ENCODE data around the gene KIF14. TPM values are rescaled to one million over a fixed set of nuclear protein-coding genes. Genes with fewer than 3 reads are reported as not detected.
A peak's percentile ranks its signal among the peaks of the same experiment; 100 is the strongest.

Gene KIF14
- total and polyA plus RNA-seq, 2 of the 8 experiments (the other 6 are each of a cell fraction or from before 2014, with no cell fraction given): 2.6 to 23.3 TPM

DNA sequence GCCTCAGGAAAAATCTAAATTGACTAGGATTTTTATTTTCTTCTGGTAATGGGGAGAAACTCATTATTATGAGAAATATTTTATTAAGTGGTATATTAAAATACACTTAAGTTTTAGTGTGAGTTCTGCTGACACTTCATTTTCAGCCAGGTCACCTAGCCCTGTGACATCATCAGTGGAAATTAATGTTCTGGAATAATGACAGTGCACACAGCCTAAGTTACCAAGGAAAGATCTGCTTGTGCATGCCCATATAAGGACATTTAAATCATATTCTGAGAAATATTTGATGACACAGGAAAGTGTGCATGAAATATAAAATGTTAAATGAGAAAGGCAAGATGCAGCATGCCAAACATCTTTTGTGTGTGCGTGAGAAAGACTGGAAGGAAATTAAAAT, 102.0 kb downstream of the KIF14 start:
- H3K79me2 ChIP-seq (ENCODE audit: control insufficient read depth in 1 of 2, insufficient read depth in 2 of 2, low read length in 2 of 2): no peaks in the 10 kb centered on the region
- no peak overlapping the region for H3K27ac ChIP-seq (ENCODE audit: low read depth, low read length)
- no peak overlapping the region for H3K56ac ChIP-seq (replicated peaks; ENCODE audit: insufficient read length, low read depth, low read length)
- H3K14ac ChIP-seq (ENCODE audit: insufficient read length): no peak overlapping the region
- H2AFZ ChIP-seq (ENCODE audit: low read length): no peak overlapping the region
- TF ChIP-seq SRF (IDR thresholded peaks at IDR 0.05; ENCODE audit: low read depth, low read length) (0 out of 2 replicates have a peak, but pooled peaks have one; percentile 25), RNF2 (IDR thresholded peaks at IDR 0.05; ENCODE audit: borderline replicate concordance, low read depth, low read length, missing control alignments, poor library complexity, severe bottlenecking) (no peak)
- H4K5ac ChIP-seq (ENCODE audit: insufficient read length, low read depth, low read length): no peak overlapping the region
- H3K4me1 ChIP-seq (replicated peaks in 1 of 4; ENCODE audit: control insufficient read depth in 3 of 4, insufficient read depth in 4 of 4, low read length in 3 of 4): no peaks in the 10 kb centered on the region
- no peak overlapping the region for H2BK5ac ChIP-seq (ENCODE audit: low read depth, low read length)
- no peaks in the 10 kb centered on the region; a peak in 1 of 8 replicates for H3K36me3 ChIP-seq (ENCODE audit: control insufficient read depth in 2 of 4, insufficient read depth in 4 of 4, low read length in 3 of 4)
- no peaks in the 10 kb centered on the region for H4K20me1 ChIP-seq (replicated peaks in 1 of 2; ENCODE audit: control insufficient read depth in 1 of 2, insufficient read depth in 2 of 2, low read length in 2 of 2)
- 85% methylated on average over 1 of the region's 1 CpG; no CpG with 5 or more reads in 1 of the 2 experiments for WGBS, 2 experiments (ENCODE audit: extremely low coverage in 1 of 2, insufficient coverage in 1 of 2, insufficient read length in 1 of 2, insufficient replicate concordance in 2 of 2, low coverage in 1 of 2, low lambda C conversion rate in 2 of 2, missing lambda C conversion rate in 1 of 2)
- no peak overlapping the region for H2AK5ac ChIP-seq (ENCODE audit: low read depth, low read length)
- H2BK120ac ChIP-seq (replicated peaks; ENCODE audit: low read depth, low read length): no peak overlapping the region
- no peaks in the 10 kb centered on the region for H3K23me2 ChIP-seq (ENCODE audit: low read depth, low read length)
- FAIRE-seq (no peak), DNase-seq (ENCODE audit: low read depth in 1 of 2, low spot score in 2 of 2) (no peak)
- no peak overlapping the region for H3K4me3 ChIP-seq (ENCODE audit: extremely low read depth in 1 of 4, insufficient read depth in 2 of 4, low read depth in 3 of 4, low read length in 4 of 4)
- no peaks in the 10 kb centered on the region for H3K79me1 ChIP-seq (ENCODE audit: low read depth, low read length)
- no peak overlapping the region for H2BK20ac ChIP-seq (ENCODE audit: low read length)
- H2BK12ac ChIP-seq (ENCODE audit: low read depth, low read length): no peak overlapping the region
- ChIA-PET CTCF (ENCODE audit: partially characterized antibody) (interaction anchor here (0.8 to 3.7 kb wide), 4 partner anchors 8 to 212 kb away, joined by 3 to 19 read pairs (median 4); no protein-coding TSS in a partner anchor), POLR2A (ENCODE audit: partially characterized antibody) (no interaction called here)
- H3K4ac ChIP-seq (replicated peaks; ENCODE audit: insufficient read length, low read depth, low read length): no peak overlapping the region
- no peaks in the 10 kb centered on the region for H3K27me3 ChIP-seq (replicated peaks in 1 of 4; ENCODE audit: control insufficient read depth in 3 of 4, extremely low read depth in 1 of 4, insufficient read depth in 3 of 4, low read length in 3 of 4)
- no peak overlapping the region for H3K23ac ChIP-seq (ENCODE audit: insufficient read length)
- H3K9me3 ChIP-seq (ENCODE audit: insufficient read depth in 2 of 2, low read depth in 1 of 2, low read length in 1 of 2): no peaks in the 10 kb centered on the region
- no peak overlapping the region for H4K91ac ChIP-seq (replicated peaks; ENCODE audit: insufficient read length, low read length)
- H4K8ac ChIP-seq (ENCODE audit: extremely low read depth, insufficient read depth, low read length): no peak overlapping the region
- no peak overlapping the region for H2BK15ac ChIP-seq (ENCODE audit: low read length)
- H3K4me2 ChIP-seq (ENCODE audit: insufficient read depth in 1 of 2, low read depth in 2 of 2, low read length in 2 of 2): no peak overlapping the region
- H3K18ac ChIP-seq (ENCODE audit: extremely low read depth, low read length): no peak overlapping the region
- H3K9ac ChIP-seq (replicated peaks in 1 of 4; ENCODE audit: extremely low read depth in 1 of 4, low read depth in 3 of 4, low read length in 3 of 4): no peak overlapping the region

Measured in H1 (cell line).